HepG2 (cell line): ENCODE results near the gene PATL2. TPM values are rescaled to one million over a fixed set of nuclear protein-coding genes. Genes with fewer than 3 reads are reported as not detected.
A peak's percentile ranks its signal among the peaks of the same experiment; 100 is the strongest.

Experiments used
- DNMT1 ChIP-seq: sonication (generic); formaldehyde crosslinking; IDR thresholded peaks from 2 replicates; pipeline ENCODE4 v1.5.1; 2020; ENCODE audit warnings: mild to moderate bottlenecking, missing genetic modification reagents
- EP300 ChIP-seq, 3 experiments: sonication (generic) in 1 of 3; formaldehyde crosslinking in 1 of 3; IDR thresholded peaks; 2 replicates each; pipeline versions ENCODE4 v1.5.1 to v1.6.1; 2011 to 2020; ENCODE audit warnings: low read depth in 2 of 3, low read length in 2 of 3, borderline replicate concordance in 1 of 3, improper control_type of control experiment in 1 of 3, mild to moderate bottlenecking in 1 of 3, missing genetic modification reagents in 1 of 3, moderate library complexity in 1 of 3
- FOXA1 ChIP-seq, 2 experiments: fragments of 450-650 bp in 1 of 2; sonication (generic) in 1 of 2; formaldehyde crosslinking in 1 of 2; IDR thresholded peaks; 2 replicates each; pipeline versions ENCODE4 v1.4.0 to v1.6.1; 2016 to 2020; ENCODE audit warnings: missing genetic modification reagents in 1 of 2
- FOXA3 ChIP-seq: IDR thresholded peaks from 2 replicates; pipeline ENCODE4 v1.6.1; 2016; ENCODE audit warnings: missing genetic modification reagents, missing compliant biosample characterization
- GPN1 ChIP-seq: sonication (generic); formaldehyde crosslinking; IDR thresholded peaks from 2 replicates; pipeline ENCODE4 v1.5.1; 2020; ENCODE audit warnings: missing genetic modification reagents, borderline replicate concordance
- HDAC1 ChIP-seq: sonication (generic); formaldehyde crosslinking; IDR thresholded peaks from 2 replicates; pipeline ENCODE4 v1.5.1; 2020; ENCODE audit warnings: mild to moderate bottlenecking, missing genetic modification reagents
- KAT2B ChIP-seq: fragments of 150-350 bp; IDR thresholded peaks from 2 replicates; pipeline ENCODE4 v1.6.1; 2014; ENCODE audit warnings: low read depth, low read length, borderline replicate concordance
- SP1 ChIP-seq, 2 experiments: fragments of 450-650 bp in 1 of 2; sonication (generic) in 1 of 2; formaldehyde crosslinking in 1 of 2; IDR thresholded peaks; 2 replicates each; pipeline versions ENCODE4 v1.4.0 to v1.6.1; 2016 to 2020; ENCODE audit warnings: missing genetic modification reagents in 1 of 2
- U2AF2 ChIP-seq: fragments of 200-400 bp; formaldehyde crosslinking; IDR thresholded peaks from 2 replicates; pipeline ENCODE4 v1.6.1; 2017; ENCODE audit warnings: low read depth, mild to moderate bottlenecking, low read length
- ZNF343 ChIP-seq: sonication (generic); formaldehyde crosslinking; IDR thresholded peaks from 2 replicates; pipeline ENCODE4 v1.4.0; 2020; ENCODE audit warnings: mild to moderate bottlenecking, missing genetic modification reagents
- ZNF350 ChIP-seq: sonication (generic); formaldehyde crosslinking; IDR thresholded peaks from 2 replicates; pipeline ENCODE4 v1.4.0; 2020; ENCODE audit warnings: mild to moderate bottlenecking, low read depth, missing genetic modification reagents, borderline replicate concordance
- ZNF383 ChIP-seq: sonication (generic); formaldehyde crosslinking; IDR thresholded peaks from 2 replicates; pipeline ENCODE4 v1.4.0; 2020; ENCODE audit warnings: missing genetic modification reagents, mild to moderate bottlenecking, borderline replicate concordance
- ZNF567 ChIP-seq: sonication (generic); formaldehyde crosslinking; IDR thresholded peaks from 2 replicates; pipeline ENCODE4 v1.8.1; 2023; ENCODE audit warnings: mild to moderate bottlenecking, missing genetic modification reagents, borderline replicate concordance
- ZNF816 ChIP-seq: sonication (generic); formaldehyde crosslinking; IDR thresholded peaks from 2 replicates; pipeline ENCODE4 v1.8.0; 2022; ENCODE audit warnings: missing genetic modification reagents, mild to moderate bottlenecking, borderline replicate concordance
- polyA plus RNA-seq, 8 experiments: library from polyadenylated mRNA; depleted of rRNA in 3 of 8; stranded (reverse) in 7 of 8; unstranded in 1 of 8; fragments of >200 nt; fragmentation: Illumina TruSeq in 4 of 8; extraction: Trizol in 4 of 8; gene quantifications; 2 replicates each; pipeline versions ENCODE4 v1.2.1 to v1.2.3, GENCODE V29; 2011 to 2016; ENCODE audit warnings: low read depth in 4 of 8, missing spikeins in 1 of 8, mixed read lengths in 1 of 8; ENCODE audit not compliant: insufficient read depth in 1 of 8
- total RNA-seq, 5 experiments: library from RNA; depleted of rRNA; stranded (reverse); fragments of >200 nt; fragmentation: Illumina TruSeq; extraction: Trizol; gene quantifications; 2 replicates each; pipeline ENCODE4 v1.2.3, GENCODE V29; 2016; ENCODE audit warnings: low read depth in 1 of 5
- TF ChIP-seq, protein P1 (sequence below): sonication (generic); formaldehyde crosslinking; IDR thresholded peaks from 2 replicates; pipeline ENCODE4 v1.5.0; 2020; ENCODE audit warnings: mild to moderate bottlenecking, missing genetic modification reagents
- TF ChIP-seq, protein P2 (sequence below): IDR thresholded peaks from 2 replicates; pipeline ENCODE4 v1.6.1; 2012; ENCODE audit warnings: low read length, improper control_type of control experiment
- TF ChIP-seq, protein P3 (sequence below): sonication (generic); formaldehyde crosslinking; IDR thresholded peaks from 2 replicates; pipeline ENCODE4 v1.5.1; 2020; ENCODE audit warnings: missing genetic modification reagents, mild to moderate bottlenecking, borderline replicate concordance
- TF ChIP-seq, protein P4 (sequence below): sonication (generic); formaldehyde crosslinking; IDR thresholded peaks from 2 replicates; pipeline ENCODE4 v1.5.0; 2020; ENCODE audit warnings: mild to moderate bottlenecking, missing genetic modification reagents, moderate library complexity

PATL2 gene
- total and polyA plus RNA-seq, 2 of the 13 experiments (the other 11 are each of a cell fraction or from before 2014, with no cell fraction given): 0.15 to 0.53 TPM

DNA sequence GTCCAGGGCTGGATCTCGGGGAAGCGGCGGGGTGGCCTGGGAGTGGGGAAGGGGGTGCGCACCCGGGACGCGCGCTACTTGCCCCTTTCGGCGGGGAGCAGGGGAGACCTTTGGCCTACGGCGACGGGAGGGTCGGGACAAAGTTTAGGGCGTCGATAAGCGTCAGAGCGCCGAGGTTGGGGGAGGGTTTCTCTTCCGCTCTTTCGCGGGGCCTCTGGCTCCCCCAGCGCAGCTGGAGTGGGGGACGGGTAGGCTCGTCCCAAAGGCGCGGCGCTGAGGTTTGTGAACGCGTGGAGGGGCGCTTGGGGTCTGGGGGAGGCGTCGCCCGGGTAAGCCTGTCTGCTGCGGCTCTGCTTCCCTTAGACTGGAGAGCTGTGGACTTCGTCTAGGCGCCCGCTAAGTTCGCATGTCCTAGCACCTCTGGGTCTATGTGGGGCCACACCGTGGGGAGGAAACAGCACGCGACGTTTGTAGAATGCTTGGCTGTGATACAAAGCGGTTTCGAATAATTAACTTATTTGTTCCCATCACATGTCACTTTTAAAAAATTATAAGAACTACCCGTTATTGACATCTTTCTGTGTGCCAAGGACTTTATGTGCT lies 721 bp upstream of the PATL2 start (continued):
- TF ChIP-seq DNMT1 (CRISPR knock-in tag): no peak
- TF ChIP-seq FOXA3: no peak
- no peak for TF ChIP-seq ZNF816
- TF ChIP-seq, protein P1, sequence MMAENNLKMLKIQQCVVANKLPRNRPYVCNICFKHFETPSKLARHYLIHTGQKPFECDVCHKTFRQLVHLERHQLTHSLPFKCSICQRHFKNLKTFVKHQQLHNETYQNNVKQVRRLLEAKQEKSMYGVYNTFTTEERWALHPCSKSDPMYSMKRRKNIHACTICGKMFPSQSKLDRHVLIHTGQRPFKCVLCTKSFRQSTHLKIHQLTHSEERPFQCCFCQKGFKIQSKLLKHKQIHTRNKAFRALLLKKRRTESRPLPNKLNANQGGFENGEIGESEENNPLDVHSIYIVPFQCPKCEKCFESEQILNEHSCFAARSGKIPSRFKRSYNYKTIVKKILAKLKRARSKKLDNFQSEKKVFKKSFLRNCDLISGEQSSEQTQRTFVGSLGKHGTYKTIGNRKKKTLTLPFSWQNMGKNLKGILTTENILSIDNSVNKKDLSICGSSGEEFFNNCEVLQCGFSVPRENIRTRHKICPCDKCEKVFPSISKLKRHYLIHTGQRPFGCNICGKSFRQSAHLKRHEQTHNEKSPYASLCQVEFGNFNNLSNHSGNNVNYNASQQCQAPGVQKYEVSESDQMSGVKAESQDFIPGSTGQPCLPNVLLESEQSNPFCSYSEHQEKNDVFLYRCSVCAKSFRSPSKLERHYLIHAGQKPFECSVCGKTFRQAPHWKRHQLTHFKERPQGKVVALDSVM: peak; percentile 5; the same call in 1 of the 2 replicates
- TF ChIP-seq EP300 (IDR thresholded peaks at IDR 0.05; ENCODE audit: low read depth in 2 of 2, low read length in 2 of 2): 0 out of 4 replicates have a peak, but pooled peaks of 1 of the 2 experiments have one; percentile 7
- no peak for TF ChIP-seq EP300 (CRISPR knock-in tag; IDR thresholded peaks at IDR 0.05; ENCODE audit: borderline replicate concordance)
- TF ChIP-seq FOXA1 (IDR thresholded peaks at IDR 0.05): no peak
- TF ChIP-seq FOXA1 (CRISPR knock-in tag; IDR thresholded peaks at IDR 0.05): no peak
- TF ChIP-seq ZNF383 (CRISPR knock-in tag): no peak
- TF ChIP-seq, protein P2, sequence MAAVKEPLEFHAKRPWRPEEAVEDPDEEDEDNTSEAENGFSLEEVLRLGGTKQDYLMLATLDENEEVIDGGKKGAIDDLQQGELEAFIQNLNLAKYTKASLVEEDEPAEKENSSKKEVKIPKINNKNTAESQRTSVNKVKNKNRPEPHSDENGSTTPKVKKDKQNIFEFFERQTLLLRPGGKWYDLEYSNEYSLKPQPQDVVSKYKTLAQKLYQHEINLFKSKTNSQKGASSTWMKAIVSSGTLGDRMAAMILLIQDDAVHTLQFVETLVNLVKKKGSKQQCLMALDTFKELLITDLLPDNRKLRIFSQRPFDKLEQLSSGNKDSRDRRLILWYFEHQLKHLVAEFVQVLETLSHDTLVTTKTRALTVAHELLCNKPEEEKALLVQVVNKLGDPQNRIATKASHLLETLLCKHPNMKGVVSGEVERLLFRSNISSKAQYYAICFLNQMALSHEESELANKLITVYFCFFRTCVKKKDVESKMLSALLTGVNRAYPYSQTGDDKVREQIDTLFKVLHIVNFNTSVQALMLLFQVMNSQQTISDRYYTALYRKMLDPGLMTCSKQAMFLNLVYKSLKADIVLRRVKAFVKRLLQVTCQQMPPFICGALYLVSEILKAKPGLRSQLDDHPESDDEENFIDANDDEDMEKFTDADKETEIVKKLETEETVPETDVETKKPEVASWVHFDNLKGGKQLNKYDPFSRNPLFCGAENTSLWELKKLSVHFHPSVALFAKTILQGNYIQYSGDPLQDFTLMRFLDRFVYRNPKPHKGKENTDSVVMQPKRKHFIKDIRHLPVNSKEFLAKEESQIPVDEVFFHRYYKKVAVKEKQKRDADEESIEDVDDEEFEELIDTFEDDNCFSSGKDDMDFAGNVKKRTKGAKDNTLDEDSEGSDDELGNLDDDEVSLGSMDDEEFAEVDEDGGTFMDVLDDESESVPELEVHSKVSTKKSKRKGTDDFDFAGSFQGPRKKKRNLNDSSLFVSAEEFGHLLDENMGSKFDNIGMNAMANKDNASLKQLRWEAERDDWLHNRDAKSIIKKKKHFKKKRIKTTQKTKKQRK: no peak
- TF ChIP-seq ZNF567 (CRISPR knock-in tag): no peak
- TF ChIP-seq HDAC1 (CRISPR knock-in tag): 0 out of 2 replicates have a peak, but pooled peaks have one; percentile 5
- TF ChIP-seq, protein P3, sequence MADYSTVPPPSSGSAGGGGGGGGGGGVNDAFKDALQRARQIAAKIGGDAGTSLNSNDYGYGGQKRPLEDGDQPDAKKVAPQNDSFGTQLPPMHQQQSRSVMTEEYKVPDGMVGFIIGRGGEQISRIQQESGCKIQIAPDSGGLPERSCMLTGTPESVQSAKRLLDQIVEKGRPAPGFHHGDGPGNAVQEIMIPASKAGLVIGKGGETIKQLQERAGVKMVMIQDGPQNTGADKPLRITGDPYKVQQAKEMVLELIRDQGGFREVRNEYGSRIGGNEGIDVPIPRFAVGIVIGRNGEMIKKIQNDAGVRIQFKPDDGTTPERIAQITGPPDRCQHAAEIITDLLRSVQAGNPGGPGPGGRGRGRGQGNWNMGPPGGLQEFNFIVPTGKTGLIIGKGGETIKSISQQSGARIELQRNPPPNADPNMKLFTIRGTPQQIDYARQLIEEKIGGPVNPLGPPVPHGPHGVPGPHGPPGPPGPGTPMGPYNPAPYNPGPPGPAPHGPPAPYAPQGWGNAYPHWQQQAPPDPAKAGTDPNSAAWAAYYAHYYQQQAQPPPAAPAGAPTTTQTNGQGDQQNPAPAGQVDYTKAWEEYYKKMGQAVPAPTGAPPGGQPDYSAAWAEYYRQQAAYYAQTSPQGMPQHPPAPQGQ (CRISPR knock-in tag): no peak
- TF ChIP-seq KAT2B: no peak
- TF ChIP-seq, protein P4, sequence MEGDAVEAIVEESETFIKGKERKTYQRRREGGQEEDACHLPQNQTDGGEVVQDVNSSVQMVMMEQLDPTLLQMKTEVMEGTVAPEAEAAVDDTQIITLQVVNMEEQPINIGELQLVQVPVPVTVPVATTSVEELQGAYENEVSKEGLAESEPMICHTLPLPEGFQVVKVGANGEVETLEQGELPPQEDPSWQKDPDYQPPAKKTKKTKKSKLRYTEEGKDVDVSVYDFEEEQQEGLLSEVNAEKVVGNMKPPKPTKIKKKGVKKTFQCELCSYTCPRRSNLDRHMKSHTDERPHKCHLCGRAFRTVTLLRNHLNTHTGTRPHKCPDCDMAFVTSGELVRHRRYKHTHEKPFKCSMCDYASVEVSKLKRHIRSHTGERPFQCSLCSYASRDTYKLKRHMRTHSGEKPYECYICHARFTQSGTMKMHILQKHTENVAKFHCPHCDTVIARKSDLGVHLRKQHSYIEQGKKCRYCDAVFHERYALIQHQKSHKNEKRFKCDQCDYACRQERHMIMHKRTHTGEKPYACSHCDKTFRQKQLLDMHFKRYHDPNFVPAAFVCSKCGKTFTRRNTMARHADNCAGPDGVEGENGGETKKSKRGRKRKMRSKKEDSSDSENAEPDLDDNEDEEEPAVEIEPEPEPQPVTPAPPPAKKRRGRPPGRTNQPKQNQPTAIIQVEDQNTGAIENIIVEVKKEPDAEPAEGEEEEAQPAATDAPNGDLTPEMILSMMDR (CRISPR knock-in tag): no peak
- TF ChIP-seq ZNF343: no peak
- TF ChIP-seq ZNF350: no peak
- TF ChIP-seq U2AF2: no peak
- TF ChIP-seq SP1 (IDR thresholded peaks at IDR 0.05): no peak
- no peak for TF ChIP-seq SP1 (CRISPR knock-in tag; IDR thresholded peaks at IDR 0.05)
- no peak for TF ChIP-seq GPN1
